Measurements from ENCODE around the gene DYNLT3.

- TF ChIP-seq CTCF (IDR thresholded peaks at IDR 0.05; ENCODE audit: poor library complexity), result no peak
- TF ChIP-seq EZH2 (IDR thresholded peaks at IDR 0.05; ENCODE audit: borderline replicate concordance), result no peak
- TF ChIP-seq EZH2phosphoT487 (IDR thresholded peaks at IDR 0.05; ENCODE audit: low read depth, severe bottlenecking, unreplicated experiment), result no peak
Observed at GRCh38 chrX:37803057-37803456, 44.3 kb downstream of the DYNLT3 start.

Measured in hepatocyte (in vitro differentiated cells).